H9 (cell line): Measurements from ENCODE around the gene RAB6B. TPM values are rescaled to one million over a fixed set of nuclear protein-coding genes. Genes with fewer than 3 reads are reported as not detected.

Experiments used
- DNase-seq: peaks from one replicate; pipeline ENCODE4 v3.0.0-alpha.2; 2017
- H2AFZ ChIP-seq: one replicate; pipeline ENCODE4 v1.6.1; 2013; ENCODE audit warnings: mild to moderate bottlenecking, low read length, control low read depth, moderate library complexity
- H2AK5ac ChIP-seq: 2 replicates; pipeline ENCODE4 v1.6.1; 2013; ENCODE audit warnings: low read length, control low read depth, mixed read lengths; ENCODE audit not compliant: insufficient read length
- H2BK120ac ChIP-seq: one replicate; pipeline ENCODE4 v1.6.1; 2013; ENCODE audit warnings: low read depth, mild to moderate bottlenecking, low read length, control low read depth, inconsistent platforms; ENCODE audit not compliant: poor library complexity, severe bottlenecking
- H2BK12ac ChIP-seq: 2 replicates; pipeline ENCODE4 v1.6.1; 2013; ENCODE audit warnings: low read length, control low read depth, mixed read lengths, low read depth; ENCODE audit not compliant: insufficient read length
- H2BK15ac ChIP-seq: 2 replicates; pipeline ENCODE4 v1.6.1; 2013; ENCODE audit warnings: low read depth, low read length, control low read depth
- H2BK20ac ChIP-seq: one replicate; pipeline ENCODE4 v1.6.1; 2013; ENCODE audit warnings: low read depth, mild to moderate bottlenecking, low read length, control low read depth, inconsistent platforms; ENCODE audit not compliant: poor library complexity, severe bottlenecking
- H2BK5ac ChIP-seq: 2 replicates; pipeline ENCODE4 v1.6.1; 2013; ENCODE audit warnings: low read length, control low read depth, mixed read lengths; ENCODE audit not compliant: insufficient read length
- H3K14ac ChIP-seq: 2 replicates; pipeline ENCODE4 v1.6.1; 2013; ENCODE audit warnings: low read length, control low read depth; ENCODE audit not compliant: insufficient read depth
- H3K18ac ChIP-seq: 2 replicates; pipeline ENCODE4 v1.6.1; 2013; ENCODE audit warnings: low read depth, mild to moderate bottlenecking, mixed read lengths, low read length, control low read depth; ENCODE audit not compliant: insufficient read length
- H3K23ac ChIP-seq: 2 replicates; pipeline ENCODE4 v1.6.1; 2013; ENCODE audit warnings: low read length, control low read depth, mixed read lengths, low read depth; ENCODE audit not compliant: insufficient read length
- H3K23me2 ChIP-seq: 2 replicates; pipeline ENCODE4 v1.6.1; 2013; ENCODE audit warnings: low read depth, mild to moderate bottlenecking, mixed read lengths, low read length, control low read depth; ENCODE audit not compliant: insufficient read length, poor library complexity, severe bottlenecking
- H3K27ac ChIP-seq: 2 replicates; pipeline ENCODE4 v1.5.1; 2013; ENCODE audit warnings: low read length, control low read depth, mixed read lengths, low read depth; ENCODE audit not compliant: insufficient read length
- H3K27me3 ChIP-seq: 2 replicates; pipeline ENCODE4 v1.6.1; 2013; ENCODE audit warnings: low read length, control low read depth, inconsistent platforms; ENCODE audit not compliant: insufficient read depth
- H3K4ac ChIP-seq: 2 replicates; pipeline ENCODE4 v1.6.1; 2013; ENCODE audit warnings: low read depth, mild to moderate bottlenecking, control low read depth, inconsistent platforms, low read length, moderate library complexity
- H3K4me1 ChIP-seq: 2 replicates; pipeline ENCODE4 v1.6.1; 2013; ENCODE audit warnings: low read length, control low read depth, inconsistent platforms; ENCODE audit not compliant: insufficient read depth
- H3K4me2 ChIP-seq: 2 replicates; pipeline ENCODE4 v1.6.1; 2013; ENCODE audit warnings: low read length, control low read depth, mixed read lengths; ENCODE audit not compliant: insufficient read length, insufficient read depth
- H3K56ac ChIP-seq: 2 replicates; pipeline ENCODE4 v1.6.1; 2013; ENCODE audit warnings: low read depth, mild to moderate bottlenecking, mixed read lengths, low read length, control low read depth; ENCODE audit not compliant: insufficient read length
- H3K79me1 ChIP-seq: 2 replicates; pipeline ENCODE4 v1.6.1; 2013; ENCODE audit warnings: low read depth, mild to moderate bottlenecking, moderate library complexity, low read length, control low read depth, inconsistent platforms; ENCODE audit not compliant: insufficient read depth, poor library complexity, severe bottlenecking
- H3K79me2 ChIP-seq: 2 replicates; pipeline ENCODE4 v1.6.1; 2013; ENCODE audit warnings: low read length, control low read depth, inconsistent platforms; ENCODE audit not compliant: insufficient read depth
- H3K9ac ChIP-seq: 2 replicates; pipeline ENCODE4 v1.6.1; 2013; ENCODE audit warnings: low read length, control low read depth, mixed read lengths; ENCODE audit not compliant: insufficient read length; ENCODE audit errors: extremely low read depth
- H3K9me3 ChIP-seq: one replicate; pipeline ENCODE4 v1.6.1; 2013; ENCODE audit warnings: low read depth, low read length, inconsistent platforms; ENCODE audit not compliant: control insufficient read depth
- H3T11ph ChIP-seq: one replicate; pipeline ENCODE4 v1.6.1; 2013; ENCODE audit warnings: mild to moderate bottlenecking, low read length, control low read depth, inconsistent platforms
- H4K20me1 ChIP-seq: one replicate; pipeline ENCODE4 v1.6.1; 2013; ENCODE audit not compliant: control insufficient read depth, insufficient read length, insufficient read depth
- H4K5ac ChIP-seq: 2 replicates; pipeline ENCODE4 v1.6.1; 2013; ENCODE audit warnings: low read depth, mild to moderate bottlenecking, mixed read lengths, low read length, control low read depth; ENCODE audit not compliant: insufficient read length
- H4K8ac ChIP-seq: replicated peaks from 2 replicates; pipeline ENCODE4 v1.6.1; 2013; ENCODE audit warnings: low read length, control low read depth, mixed read lengths, low read depth; ENCODE audit not compliant: insufficient read length
- H4K91ac ChIP-seq: 2 replicates; pipeline ENCODE4 v1.6.1; 2013; ENCODE audit warnings: low read depth, mild to moderate bottlenecking, moderate library complexity, mixed read lengths, low read length, control low read depth; ENCODE audit not compliant: insufficient read length
- H3K27ac Mint-ChIP-seq, 3 experiments: 2 replicates in 2 of 3; 3 replicates in 1 of 3; pipeline ENCODE4 v1.8.0; 2020 to 2021; ENCODE audit warnings: mixed read lengths in 3 of 3, mild to moderate bottlenecking in 1 of 3, moderate library complexity in 1 of 3
- H3K27me3 Mint-ChIP-seq: 2 replicates; pipeline ENCODE4 v1.8.0; 2021; ENCODE audit warnings: low read depth, mild to moderate bottlenecking, moderate library complexity, mixed read lengths
- H3K36me3 Mint-ChIP-seq, 3 experiments: 2 replicates in 2 of 3; 3 replicates in 1 of 3; pipeline ENCODE4 v1.8.0; 2020 to 2021; ENCODE audit warnings: low read depth in 3 of 3, mixed read lengths in 3 of 3; ENCODE audit not compliant: insufficient read depth in 1 of 3
- H3K4me1 Mint-ChIP-seq, 2 experiments: 2 replicates each; pipeline ENCODE4 v1.8.0; 2020; ENCODE audit warnings: mixed read lengths in 2 of 2
- H3K4me3 Mint-ChIP-seq, 2 experiments: 2 replicates in 1 of 2; 3 replicates in 1 of 2; pipeline ENCODE4 v1.8.0; 2020 to 2021; ENCODE audit warnings: mild to moderate bottlenecking in 2 of 2, mixed read lengths in 2 of 2, moderate library complexity in 1 of 2
- H3K9me3 Mint-ChIP-seq, 2 experiments: 2 replicates in 1 of 2; 3 replicates in 1 of 2; pipeline ENCODE4 v1.8.0; 2020; ENCODE audit warnings: mild to moderate bottlenecking in 2 of 2, mixed read lengths in 2 of 2, moderate library complexity in 1 of 2
- CTCF ChIP-seq: fragments of 200-600 bp; sonication (generic); conservative IDR thresholded peaks from 3 replicates; pipeline ENCODE4 v1.8.0; 2021; ENCODE audit warnings: antibody characterized with exemption, mild to moderate bottlenecking
- WGBS: extraction: QIAGEN DNeasy Blood & Tissue Kit; methylation state at CpG from one replicate; pipeline ENCODE4 v1.1.7; 2013; ENCODE audit warnings: missing lambda C conversion rate, low lambda C conversion rate, mixed read lengths; ENCODE audit not compliant: insufficient read length; ENCODE audit errors: extremely low coverage; 5-methylcytosine and 5-hydroxymethylcytosine counted together
- total RNA-seq: library from RNA; stranded (reverse); gene quantifications from 2 replicates; pipeline ENCODE4 v1.2.1, GENCODE V29; 2021

RAB6B gene
- total RNA-seq, 1 experiment from 2014 or later: 12.3 TPM

DNA sequence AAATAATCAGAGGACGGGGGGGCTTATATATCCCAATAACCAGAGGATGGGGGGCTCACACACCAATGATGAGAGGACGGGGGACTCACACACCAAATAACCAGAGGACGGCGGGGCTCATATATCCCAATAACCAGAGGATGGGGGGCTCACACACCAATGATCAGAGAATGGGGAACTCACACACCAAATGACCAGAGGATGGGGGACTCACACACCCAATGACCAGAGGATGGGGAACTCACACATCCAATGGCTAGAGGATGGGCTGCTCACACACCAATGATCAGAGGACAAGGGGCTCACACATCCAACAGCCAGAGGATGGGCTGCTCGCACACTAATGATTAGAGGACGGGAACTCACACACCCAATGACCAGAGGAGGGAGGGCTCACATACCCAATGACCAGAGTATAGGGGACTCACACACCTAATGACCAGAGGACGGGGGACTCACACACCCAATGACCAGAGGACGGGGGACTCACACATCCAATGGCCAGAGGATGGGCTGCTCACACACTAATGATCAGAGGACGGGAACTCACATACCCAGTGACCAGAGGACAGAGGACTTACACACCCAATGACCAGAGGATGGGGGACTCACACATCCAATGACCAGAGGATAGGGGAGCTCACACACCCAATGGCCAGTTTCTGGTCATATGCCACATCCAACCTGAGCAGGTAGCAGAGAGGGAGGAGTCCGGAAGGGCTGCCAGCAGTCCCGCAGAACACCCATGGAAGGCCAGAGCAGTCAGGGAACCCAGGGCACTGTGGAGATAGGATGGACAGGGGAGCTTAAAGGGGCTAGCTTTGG lies 10.6 kb downstream of the RAB6B start:
- DNase-seq: no peak
- H3K27me3 Mint-ChIP-seq: peaks cover 8% of the 10 kb centered on the region
- H3K27ac Mint-ChIP-seq: peak overlapping the region in 1 of 3 experiments; percentile 41; a peak in 1 of 7 replicates
- Histone ChIP-seq H2BK20ac (no peak overlapping the region), H3K27ac (no peak overlapping the region), H3K18ac (no peak overlapping the region), H3K4me1 (no peaks in the 10 kb centered on the region), H2BK5ac (no peak overlapping the region), H3T11ph (no peak overlapping the region), H3K79me1 (no peaks in the 10 kb centered on the region), H3K27me3 (no peaks in the 10 kb centered on the region), H3K4me2 (no peak overlapping the region), H3K79me2 (no peaks in the 10 kb centered on the region), H4K8ac (no peak overlapping the region), H3K9me3 (no peaks in the 10 kb centered on the region), H2BK12ac (no peak overlapping the region), H3K14ac (no peak overlapping the region), H3K56ac (no peak overlapping the region), H4K20me1 (no peaks in the 10 kb centered on the region), H2BK15ac (no peak overlapping the region), H3K23ac (no peak overlapping the region), H3K9ac (no peak overlapping the region), H4K5ac (no peak overlapping the region), H2AK5ac (no peak overlapping the region), H2BK120ac (no peak overlapping the region), H3K4ac (no peak overlapping the region), H4K91ac (no peak overlapping the region), H2AFZ (no peak overlapping the region), H3K23me2 (no peaks in the 10 kb centered on the region)
- peaks cover 5 to 15% of the 10 kb centered on the region in 2 experiments for H3K4me1 Mint-ChIP-seq
- no CpG with 5 or more reads among the region's 11 CpGs for WGBS
- H3K4me3 Mint-ChIP-seq: no peak overlapping the region
- H3K9me3 Mint-ChIP-seq: peaks cover 0 to 5% of the 10 kb centered on the region in 2 experiments; a peak in 3 of 5 replicates
- H3K36me3 Mint-ChIP-seq: peaks cover 0 to 6% (median 3%) of the 10 kb centered on the region in 3 experiments; a peak in 3 of 7 replicates
- TF ChIP-seq CTCF: no peak
